HG03378 (cell line): ENCODE results near the gene ASAP2.

Experiments
- ATAC-seq: cut with Tn5 transposase; IDR thresholded peaks from one replicate; pipeline ENCODE4 v1.9.1; 2021; ENCODE audit warnings: mild to moderate bottlenecking, moderate library complexity; ENCODE audit not compliant: unreplicated experiment

Gene ASAP2

GRCh38 chr2:9205963-9206948, at the start of gene ASAP2:
ASAP2 (plus strand) TSS chr2:9206812; CDS start chr2:9207105, 293 bp downstream.
- no peak for ATAC-seq

GRCh38 chr2:9158786-9159779, 47.5 kb upstream of the ASAP2 start:
- no peak for ATAC-seq

- no peak for ATAC-seq
Observed at GRCh38 chr2:9160732-9161131, 45.9 kb upstream of the ASAP2 start.

GRCh38 chr2:9162841-9163240, 43.8 kb upstream of the ASAP2 start:
- no peak for ATAC-seq

- ATAC-seq: no peak
Observed at GRCh38 chr2:9163306-9164111, 43.1 kb upstream of the ASAP2 start.

- ATAC-seq: no peak
Observed at GRCh38 chr2:9164112-9164608, 42.5 kb upstream of the ASAP2 start.

- ATAC-seq: no peak
Observed at GRCh38 chr2:9165625-9166024, 41.0 kb upstream of the ASAP2 start.

- no peak for ATAC-seq
Observed at GRCh38 chr2:9166579-9167377, 39.8 kb upstream of the ASAP2 start.

- ATAC-seq: no peak
Observed at GRCh38 chr2:9167718-9168657, 38.6 kb upstream of the ASAP2 start.

GRCh38 chr2:9168821-9169221, 37.8 kb upstream of the ASAP2 start:
- no peak for ATAC-seq

GRCh38 chr2:9169349-9170107, 37.1 kb upstream of the ASAP2 start:
- ATAC-seq: no peak

GRCh38 chr2:9170458-9171130, 36.0 kb upstream of the ASAP2 start:
- no peak for ATAC-seq

- ATAC-seq: no peak
Observed at GRCh38 chr2:9174771-9175437, 31.7 kb upstream of the ASAP2 start.

GRCh38 chr2:9178110-9178903, 28.3 kb upstream of the ASAP2 start:
- no peak for ATAC-seq

- ATAC-seq: no peak
Observed at GRCh38 chr2:9178904-9179571, 27.6 kb upstream of the ASAP2 start.
